ENCODE data around the gene TEX35.

GRCh38 chr1:178528953-178529335 lies 16.0 kb downstream of the TEX35 start:
- TF ChIP-seq CTCF (IDR thresholded peaks at IDR 0.05) (no peak), POLR2A (IDR thresholded peaks at IDR 0.05) (no peak)

Data from uterus (tissue), 2 donors.